GM12872 (cell line): ENCODE data around the gene IRF1.

Source experiments
- CTCF ChIP-seq: IDR thresholded peaks from 3 replicates; pipeline ENCODE4 v1.5.1; 2011; ENCODE audit warnings: low read depth, mild to moderate bottlenecking, low read length, moderate library complexity; ENCODE audit not compliant: insufficient read depth

Gene IRF1

DNA sequence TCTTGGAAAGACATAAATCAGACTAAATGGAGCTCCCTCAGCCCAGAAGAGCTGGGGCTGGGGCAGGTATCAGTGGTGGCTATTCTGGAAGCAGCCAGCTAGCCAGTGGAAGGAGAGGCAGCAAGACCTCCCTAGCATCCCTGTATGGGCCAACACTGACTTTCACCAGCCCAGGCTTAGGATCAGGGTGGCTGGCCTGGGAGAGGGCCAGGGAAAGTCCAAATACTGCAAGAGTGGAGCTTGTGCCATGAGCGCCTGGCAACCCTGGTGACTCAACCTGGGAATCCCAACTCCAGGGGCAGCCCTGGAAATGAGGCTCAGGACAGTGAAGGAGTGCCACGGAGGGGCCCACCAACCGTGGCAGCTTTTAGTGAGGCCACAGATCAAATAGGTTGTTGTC, 7.6 kb upstream of the IRF1 start:
- TF ChIP-seq CTCF = no peak

GRCh38 chr5:132497488-132497997, 7.0 kb upstream of the IRF1 start:
- no peak for TF ChIP-seq CTCF

DNA sequence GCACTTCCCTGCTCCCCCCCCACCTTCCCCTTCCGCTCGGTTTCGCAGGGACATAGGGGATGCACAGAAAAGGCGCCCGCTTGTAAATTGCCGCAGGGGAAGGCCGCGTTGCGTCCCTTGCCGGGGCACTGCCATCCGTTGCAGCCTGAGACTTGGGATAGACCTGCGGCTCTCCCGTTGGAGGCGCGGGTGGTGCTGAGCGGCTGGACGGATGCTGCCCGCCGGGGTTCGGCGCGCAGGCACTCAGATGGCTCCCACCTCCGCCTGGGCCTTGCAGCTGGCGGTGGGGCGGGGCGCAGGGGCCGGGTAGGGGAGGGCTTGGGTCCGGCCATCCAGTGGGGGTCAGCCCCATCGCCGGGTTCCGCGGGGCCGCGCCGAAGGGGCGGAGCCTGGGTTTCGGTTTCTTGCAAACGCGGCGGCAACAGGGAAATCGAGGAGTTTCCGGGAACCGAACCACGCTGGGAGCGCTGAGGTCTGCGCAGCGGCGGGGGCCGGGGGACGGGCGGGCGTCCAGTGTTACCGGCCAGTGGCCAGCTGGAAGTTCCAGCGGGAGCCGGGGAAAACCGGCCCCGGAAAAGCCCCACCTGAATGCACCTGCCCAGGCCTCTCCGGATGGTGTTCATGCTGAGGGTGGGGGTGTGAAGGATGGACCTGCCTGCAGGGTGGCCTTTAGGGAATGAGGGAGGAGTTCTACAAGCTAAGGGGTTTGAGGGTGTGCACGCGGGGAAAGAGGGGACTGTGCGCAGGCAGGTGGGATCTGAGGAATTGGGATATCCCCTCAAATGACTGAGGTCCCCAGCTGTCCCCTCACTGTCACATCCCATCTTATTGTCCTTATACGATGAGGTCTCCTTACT, 6.3 kb upstream of the IRF1 start:
- TF ChIP-seq CTCF = no peak

GRCh38 chr5:132496191-132496630, 5.6 kb upstream of the IRF1 start:
- TF ChIP-seq CTCF = no peak

- no peak for TF ChIP-seq CTCF
These were observed 5.2 kb upstream of the IRF1 start for GRCh38 chr5:132495667-132496190.

- no peak for TF ChIP-seq CTCF
These were observed 3.2 kb upstream of the IRF1 start for GRCh38 chr5:132493821-132494220.

DNA sequence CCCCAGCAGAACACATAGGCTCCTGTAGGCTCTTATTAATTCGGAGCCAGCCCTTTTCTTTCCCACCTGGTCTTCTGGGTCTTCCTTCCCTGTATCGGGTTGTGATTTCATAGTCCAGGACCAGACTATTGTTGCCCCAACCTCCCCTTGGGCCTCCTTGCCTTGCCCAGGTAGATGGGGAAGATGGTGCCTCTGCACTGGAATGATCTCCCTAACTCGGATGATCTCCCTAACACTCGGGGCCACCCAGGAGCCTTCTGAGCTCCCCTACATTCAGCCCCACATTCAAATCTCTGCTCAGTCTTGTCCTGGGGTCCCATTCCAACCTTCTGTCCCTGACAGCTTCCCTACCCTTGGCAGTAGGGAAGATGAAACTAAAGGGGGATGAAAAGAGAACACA, 2.7 kb upstream of the IRF1 start:
- TF ChIP-seq CTCF = no peak
